ENCODE results near the gene MZB1.
"Not testable (repeated sequence)": the region's sequence is repeated elsewhere in the genome, so short reads cannot be mapped to it uniquely, and the experiment has no call there.

MZB1 gene

GRCh38 chr5:139410121-139410992 lies 20.6 kb upstream of the MZB1 start:
- no peak for DNase-seq

DNA sequence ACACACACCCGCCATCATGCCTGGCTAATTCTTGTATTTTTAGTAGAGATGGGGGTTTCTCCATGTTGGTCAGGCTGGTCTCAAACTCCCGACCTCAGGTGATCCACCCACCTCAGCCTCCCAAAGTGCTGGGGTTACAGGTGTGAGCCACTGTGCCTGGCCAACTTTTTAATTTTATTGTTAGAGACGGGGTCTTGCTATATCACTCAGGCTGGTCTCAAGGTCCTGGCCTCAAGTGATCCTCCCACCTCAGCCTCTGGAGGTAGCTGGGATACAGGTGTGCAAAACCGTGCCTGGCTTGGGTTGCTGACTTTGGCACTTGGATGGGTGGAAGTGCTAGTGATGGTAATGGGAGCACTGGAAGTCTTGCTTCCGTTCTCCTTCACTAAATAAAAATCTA lies 19.4 kb upstream of the MZB1 start:
- DNase-seq, result not testable (repeated sequence)

GRCh38 chr5:139408191-139408590 lies 18.5 kb upstream of the MZB1 start:
- no peak for DNase-seq

- no peak for DNase-seq
Measured at GRCh38 chr5:139407517-139407916, 17.8 kb upstream of the MZB1 start.

GRCh38 chr5:139406963-139407362 lies 17.2 kb upstream of the MZB1 start:
- no peak for DNase-seq

DNA sequence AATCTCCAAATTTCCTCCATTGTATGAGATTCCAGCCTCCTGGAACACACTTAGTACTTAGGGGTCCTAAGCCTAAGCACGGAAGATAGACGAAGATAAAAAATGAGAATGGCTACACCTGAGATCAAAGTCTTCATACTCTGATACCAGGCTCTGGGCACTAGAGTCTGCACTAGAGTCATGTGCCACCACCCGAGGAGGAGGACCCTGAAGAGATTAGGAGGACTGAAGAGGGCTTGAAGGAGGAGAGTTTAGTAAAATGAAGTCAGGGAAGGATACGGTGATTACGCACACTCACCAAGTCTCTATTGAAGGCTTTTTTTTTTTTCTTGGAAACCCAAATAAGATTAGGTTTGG lies 14.7 kb upstream of the MZB1 start:
- DNase-seq, result no peak

DNA sequence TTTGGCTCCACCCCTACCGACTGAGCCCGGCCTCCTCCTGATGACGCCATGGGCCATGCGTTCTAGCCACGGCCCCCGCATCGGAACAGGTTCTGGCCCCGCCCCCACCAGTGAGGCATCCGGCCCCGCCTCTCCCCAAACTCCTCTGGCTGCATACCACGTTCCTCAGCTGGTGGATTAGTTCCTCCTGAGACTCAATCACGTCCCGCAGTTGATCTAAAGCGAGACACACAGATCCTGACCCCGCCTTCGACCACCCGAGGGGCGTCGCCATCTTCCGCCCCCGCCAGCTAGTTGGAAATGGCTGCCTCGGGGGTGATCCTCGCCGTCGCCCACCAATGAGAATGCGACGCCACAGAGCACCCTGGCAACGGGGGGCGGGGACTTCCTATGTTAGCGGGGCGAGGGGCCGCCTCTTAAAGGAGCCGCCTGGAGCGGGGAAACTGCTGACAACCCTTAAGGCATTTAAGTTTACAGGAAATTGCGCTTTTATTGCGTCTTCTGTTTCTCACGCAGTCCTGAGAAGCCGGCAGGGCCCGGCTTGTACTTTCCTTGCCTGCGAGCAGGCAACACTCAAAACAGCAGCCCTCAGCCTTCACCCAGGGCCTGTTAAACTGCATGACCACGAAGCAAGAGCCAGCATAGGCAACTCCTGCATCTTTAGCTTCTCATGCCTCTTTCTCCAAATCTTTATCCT lies 14.2 kb upstream of the MZB1 start, which contains the start of gene SPATA24:
Gene SPATA24, minus strand, starts transcription at position 303 of the 697 bp plus-strand sequence. Its CDS starts 29 bp downstream, at position 274.
- DNase-seq, result peak; percentile 97

DNA sequence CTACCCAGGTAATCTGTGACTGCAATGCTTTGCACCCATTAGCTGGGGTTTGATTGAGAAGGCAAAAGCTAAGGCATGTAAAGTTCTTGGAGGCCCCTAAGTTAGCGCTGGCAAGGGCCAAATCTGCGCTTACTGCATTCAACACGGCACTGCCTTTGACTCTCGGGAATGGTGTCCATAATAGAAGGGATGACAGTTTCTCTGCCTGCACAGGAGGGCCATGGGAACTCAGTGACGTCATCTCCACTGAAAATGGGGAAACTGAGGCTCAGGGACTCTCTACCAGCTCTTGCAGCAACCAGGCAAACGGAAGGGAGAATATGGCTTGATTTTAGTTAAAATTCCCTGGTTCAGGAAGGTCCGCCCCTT lies 13.7 kb upstream of the MZB1 start:
- no peak for DNase-seq

DNA sequence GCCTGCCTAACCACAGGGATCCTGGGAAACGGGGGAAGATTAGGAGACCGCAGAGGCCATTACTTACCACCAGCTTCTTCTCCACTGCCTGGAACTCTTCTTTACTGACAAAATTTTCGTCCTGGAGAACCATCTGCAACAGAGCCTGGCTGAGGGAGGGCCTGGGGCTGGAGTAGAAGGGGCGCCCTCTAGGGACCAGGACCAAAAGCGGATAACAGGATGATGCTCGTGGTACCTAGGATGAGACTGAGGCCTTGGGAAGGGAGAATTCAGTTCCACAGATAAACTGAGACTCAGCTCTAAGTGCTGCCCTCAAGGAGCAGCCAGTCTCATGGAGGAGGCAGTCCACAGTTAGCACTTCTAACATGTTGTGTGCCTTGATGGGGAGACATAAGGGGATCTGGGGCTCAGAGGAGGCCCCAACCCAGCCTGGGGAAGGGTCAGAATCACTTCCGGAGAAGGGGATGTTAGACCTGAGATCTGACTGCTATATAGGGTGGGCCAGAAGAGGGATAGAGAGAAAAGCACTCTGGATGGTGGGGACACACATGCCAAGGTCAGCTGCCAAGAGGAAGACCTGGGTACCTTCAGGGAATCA lies 12.9 kb upstream of the MZB1 start:
- no peak for DNase-seq

- DNase-seq, result no peak
Measured at GRCh38 chr5:139401546-139401945, 11.8 kb upstream of the MZB1 start.

- no peak for DNase-seq
Measured at GRCh38 chr5:139399501-139400121, 9.9 kb upstream of the MZB1 start.

GRCh38 chr5:139397921-139398320 lies 8.2 kb upstream of the MZB1 start:
- DNase-seq, result no peak

GRCh38 chr5:139396691-139397090 lies 7.0 kb upstream of the MZB1 start:
- no peak for DNase-seq

GRCh38 chr5:139395844-139396640 lies 6.3 kb upstream of the MZB1 start:
- DNase-seq, result no peak

- no peak for DNase-seq
Measured at GRCh38 chr5:139394654-139395566, 5.2 kb upstream of the MZB1 start, which contains the start of gene PROB1. Gene PROB1, minus strand, starts transcription at chr5:139395104. Its CDS starts 23 bp downstream, at chr5:139395081.

DNA sequence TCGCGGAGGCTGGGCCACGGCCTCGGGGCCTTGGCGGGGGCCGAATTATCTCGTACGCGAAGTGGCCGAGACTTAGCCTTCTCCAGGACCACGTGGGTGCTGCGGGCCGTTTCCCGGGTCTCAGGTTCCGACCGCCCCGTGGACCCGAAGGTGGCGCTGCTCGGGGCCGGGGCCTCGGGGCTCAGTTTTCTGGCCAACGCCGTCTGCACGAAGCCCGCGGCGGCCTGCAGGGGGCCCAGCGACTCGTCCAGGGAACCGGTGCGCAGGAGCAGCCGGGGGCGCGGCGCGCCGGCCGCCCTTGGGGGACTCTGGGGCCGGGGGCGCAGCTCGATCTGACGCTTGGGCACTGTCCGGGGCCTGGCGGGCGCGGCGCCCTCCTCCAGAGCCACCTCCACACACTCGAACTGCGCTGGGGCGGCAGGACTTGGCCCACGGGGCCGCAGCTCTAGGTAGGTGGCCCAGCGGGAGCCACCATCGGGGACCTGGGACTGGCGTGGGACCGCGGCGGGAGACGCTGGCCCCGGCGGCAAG lies 4.5 kb upstream of the MZB1 start:
- DNase-seq, result no peak

- peak; percentile 73 for DNase-seq
Measured at GRCh38 chr5:139393497-139394122, 3.9 kb upstream of the MZB1 start.

GRCh38 chr5:139392678-139393496 lies 3.2 kb upstream of the MZB1 start:
- peak; percentile 93 for DNase-seq

- DNase-seq, result no peak
Measured at GRCh38 chr5:139392324-139392677, 2.6 kb upstream of the MZB1 start.

All from activated CD8-positive, alpha-beta memory T cell treated with anti-CD3 and anti-CD28 coated beads, Interleukin-2, amount 50 U/mL, for 48 hours (primary cell).